SKM-1 (cell line): ENCODE measurements around the gene ADSL.

Experiments
- DNase-seq: peaks from one replicate; lab custom pipeline; 2025; ENCODE audit not compliant: unreplicated experiment; lab: John Stamatoyannopoulos, UW

ADSL gene

GRCh38 chr22:40434745-40435144, 88.4 kb downstream of the ADSL start:
- DNase-seq, result no peak

DNA sequence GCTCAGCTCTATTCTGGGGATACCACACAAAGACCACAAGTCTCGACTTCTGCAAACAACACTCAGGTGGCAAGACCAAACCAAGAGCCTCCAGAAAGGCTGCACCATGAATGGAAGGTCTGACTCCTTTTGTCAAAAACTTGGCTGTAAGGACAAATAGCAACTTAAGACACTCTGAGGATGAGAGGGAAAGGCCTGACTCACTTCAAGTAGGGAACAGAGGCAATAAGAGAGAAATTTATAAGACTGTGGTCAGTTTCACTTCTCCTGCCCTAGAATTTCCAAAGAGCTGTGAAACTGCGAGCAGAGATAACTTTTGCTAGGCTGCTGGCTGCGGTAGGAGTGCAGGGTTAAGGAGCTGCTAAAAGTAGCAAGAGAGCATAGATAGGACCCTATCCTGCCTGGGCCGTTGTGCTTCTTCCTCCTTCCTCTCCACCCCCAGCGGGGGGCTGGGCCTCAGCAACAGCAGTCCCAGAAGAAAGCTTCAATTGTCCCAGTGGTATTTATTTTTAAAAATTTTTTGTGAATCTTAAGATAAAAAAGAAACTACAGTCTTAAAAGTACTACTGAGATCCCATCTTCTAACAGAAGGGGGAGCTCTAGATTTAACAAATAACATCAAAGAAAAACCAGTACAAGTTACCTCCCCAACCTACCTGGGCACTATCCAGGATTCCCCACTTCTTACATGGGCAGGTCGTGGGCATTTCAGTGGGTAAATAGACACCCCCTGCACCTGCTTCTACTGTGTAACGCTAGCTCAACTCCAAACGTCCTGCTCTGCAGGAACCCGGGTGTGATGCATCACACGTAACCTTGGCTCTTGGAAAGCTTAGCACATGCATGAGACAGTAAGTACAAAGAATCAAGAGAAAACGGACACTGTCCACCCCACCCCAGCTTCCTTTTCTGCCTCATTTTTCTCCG, 90.5 kb downstream of the ADSL start:
- DNase-seq, result peak; percentile 92
